Gastrocnemius medialis (tissue), 4 donors: ENCODE results near the gene EXOG. TPM values are rescaled to one million over a fixed set of nuclear protein-coding genes. Genes with fewer than 3 reads are reported as not detected.

Source experiments
- ATAC-seq, 2 donors: fragments of 150-250 bp; one replicate each; pipeline ENCODE4 v1.9.1; 2016
- DNase-seq, 2 donors: peaks; one replicate each; pipeline ENCODE4 v3.0.0-alpha.2; 2019
- H3K27ac ChIP-seq, 4 donors: fragments of 200-600 bp; sonication (generic); 1 replicate in 1 of 4; 2 replicates in 3 of 4; pipeline ENCODE4 v1.5.1; 2016 to 2018; ENCODE audit warnings: mild to moderate bottlenecking in 2 of 4, moderate library complexity in 1 of 4
- H3K27me3 ChIP-seq, 3 donors: fragments of 200-600 bp; sonication (generic) in 2 of 3; 1 replicate in 1 of 3; 2 replicates in 2 of 3; pipeline versions ENCODE4 v1.5.1 to v1.6.0; 2016 to 2019; ENCODE audit warnings: mild to moderate bottlenecking in 1 of 3, moderate library complexity in 1 of 3
- H3K36me3 ChIP-seq, 2 donors: fragments of 200-600 bp; sonication (generic) in 1 of 2; one replicate each; pipeline ENCODE4 v1.5.1; 2017 to 2018
- H3K4me1 ChIP-seq, 2 donors: fragments of 200-600 bp; sonication (generic) in 1 of 2; one replicate each; pipeline ENCODE4 v1.5.1; 2016 to 2017; ENCODE audit warnings: mild to moderate bottlenecking in 2 of 2
- H3K4me3 ChIP-seq, 4 donors: fragments of 200-600 bp; sonication (generic) in 3 of 4; 1 replicate in 1 of 4; 2 replicates in 3 of 4; pipeline ENCODE4 v1.5.1; 2016 to 2019; ENCODE audit warnings: mild to moderate bottlenecking in 2 of 4
- H3K9me3 ChIP-seq, 3 donors: fragments of 200-600 bp; sonication (generic) in 2 of 3; 1 replicate in 1 of 3; 2 replicates in 2 of 3; pipeline ENCODE4 v1.5.1; 2016 to 2019
- CTCF ChIP-seq, 5 experiments: fragments of 450-650 bp in 3 of 5; fragments of 200-600 bp in 2 of 5; sonication (generic) in 2 of 5; IDR thresholded peaks in 4 of 5; conservative IDR thresholded peaks in 1 of 5; 1 replicate in 4 of 5; 2 replicates in 1 of 5; pipeline ENCODE4 v1.5.1; 2016 to 2019; ENCODE audit warnings: antibody characterized with exemption in 5 of 5, mild to moderate bottlenecking in 3 of 5, moderate library complexity in 3 of 5
- POLR2A ChIP-seq, 2 donors: fragments of 450-650 bp; IDR thresholded peaks; one replicate each; pipeline ENCODE4 v1.6.1; 2017; ENCODE audit warnings: antibody characterized with exemption in 2 of 2, mild to moderate bottlenecking in 2 of 2, moderate library complexity in 2 of 2
- in situ Hi-C, 4 donors: fragments of 200-750 bp; cut with MboI; loops; one replicate each; pipeline versions ENCODE4 v1.15.0 to v1.8.0; 2017; ENCODE audit warnings: low sequenced_read_pairs in 4 of 4
- intact Hi-C: fragments of 100-400 bp; cut with DNase I; formaldehyde crosslinking; loops from one replicate; pipeline ENCODE4 v1.15.1; 2023; ENCODE audit warnings: low total_unique reads
- total RNA-seq, 4 donors: library from RNA; depleted of rRNA; stranded (reverse); fragments of >200 nt; gene quantifications; one replicate each; pipeline versions ENCODE4 v1.1.0 to v1.2.3, GENCODE V29; 2016

Gene EXOG
- 1 to 10 TPM; 1.6 to 6.5 (median 2.2) TPM for total RNA-seq

GRCh38 chr3:38496131-38496910, at the start of gene EXOG:
Gene EXOG, plus strand, starts transcription at chr3:38496340. Its CDS starts 28 bp downstream, at chr3:38496368.
- DNase-seq: peak; percentile 88 to 89
- in situ Hi-C loops (loop anchor here in 3 of 4 donors (25.0 kb wide), 1 partner anchor 359 kb away; the partner anchor contains the start of genes ACAA1 (in 3 of the 3) and MYD88 (in 3 of the 3)), intact Hi-C loops (loop anchor here (1.0 to 2.0 kb wide), 2 partner anchors 42 to 155 kb away; no protein-coding TSS in a partner anchor)
- Histone ChIP-seq H3K9me3 (no peaks in the 10 kb centered on the region), H3K27me3 (no peaks in the 10 kb centered on the region), H3K4me3 (peak within 1 kb of the TSS; percentile 62 to 87 (median 81)), H3K36me3 (peaks cover 0 to 22% of the 10 kb centered on the region in 2 donors), H3K27ac (peak within 1 kb of the TSS; percentile 57 to 81 (median 72)), H3K4me1 (peaks cover 23 to 35% of the 10 kb centered on the region in 2 donors)
- no peak for TF ChIP-seq POLR2A (IDR thresholded peaks at IDR 0.05)
- peak; percentile 31 to 95 (median 71) for TF ChIP-seq CTCF (IDR thresholded peaks at IDR 0.05 in 4 of 5, conservative IDR thresholded peaks at IDR 0.05 in 1 of 5)
- ATAC-seq: peak; percentile 87 to 94

GRCh38 chr3:38446812-38447211, 49.3 kb upstream of the EXOG start:
- Histone ChIP-seq H3K27ac (peak overlapping the region in 1 of 4 donors; percentile 47), H3K9me3 (no peaks in the 10 kb centered on the region), H3K4me1 (peaks cover 5 to 7% of the 10 kb centered on the region in 2 donors), H3K36me3 (no peaks in the 10 kb centered on the region), H3K4me3 (no peak overlapping the region), H3K27me3 (no peaks in the 10 kb centered on the region)
- ATAC-seq (no peak), DNase-seq (no peak)
- in situ Hi-C loops: no loop called here
- TF ChIP-seq CTCF (IDR thresholded peaks at IDR 0.05 in 4 of 5, conservative IDR thresholded peaks at IDR 0.05 in 1 of 5) (no peak), POLR2A (IDR thresholded peaks at IDR 0.05) (no peak)
- intact Hi-C loops: no loop called here

GRCh38 chr3:38450853-38451252, 45.3 kb upstream of the EXOG start:
- DNase-seq (no peak), ATAC-seq (no peak)
- Histone ChIP-seq H3K4me1 (peaks cover 9 to 14% of the 10 kb centered on the region in 2 donors), H3K27ac (no peak overlapping the region), H3K4me3 (no peak overlapping the region), H3K27me3 (no peaks in the 10 kb centered on the region), H3K36me3 (no peaks in the 10 kb centered on the region), H3K9me3 (no peaks in the 10 kb centered on the region)
- in situ Hi-C loops: no loop called here
- TF ChIP-seq POLR2A (IDR thresholded peaks at IDR 0.05) (no peak), CTCF (IDR thresholded peaks at IDR 0.05 in 4 of 5, conservative IDR thresholded peaks at IDR 0.05 in 1 of 5) (no peak)
- intact Hi-C loops: loop anchor here (5.0 to 10.0 kb wide), 2 partner anchors 284 to 316 kb away; partner anchors contain the start of genes ACAA1, MYD88 and OXSR1

GRCh38 chr3:38453075-38453912, 42.8 kb upstream of the EXOG start, which contains the start of gene ACVR2B:
Gene ACVR2B, plus strand, starts transcription at chr3:38453890. Its CDS starts 433 bp downstream, at chr3:38454323.
- peak within 1 kb of the TSS; percentile 96 to 98 (median 97) for H3K27ac ChIP-seq
- H3K4me1 ChIP-seq: peaks cover 23 to 29% of the 10 kb centered on the region in 2 donors
- H3K4me3 ChIP-seq: peak within 1 kb of the TSS; percentile 73 to 92 (median 79)
- H3K9me3 ChIP-seq: no peaks in the 10 kb centered on the region
- intact Hi-C loops: loop anchor here (2.0 to 10.0 kb wide), 3 partner anchors 26 to 318 kb away; partner anchors contain the start of genes ACAA1, MYD88 and OXSR1
- DNase-seq (peak; percentile 85 to 86), ATAC-seq (peak; percentile 43)
- H3K36me3 ChIP-seq: no peaks in the 10 kb centered on the region
- TF ChIP-seq POLR2A (IDR thresholded peaks at IDR 0.05) (peak in 1 of 2 donors; percentile 69), CTCF (IDR thresholded peaks at IDR 0.05 in 4 of 5, conservative IDR thresholded peaks at IDR 0.05 in 1 of 5) (peak in 1 of 5 experiments; percentile 14)
- H3K27me3 ChIP-seq: no peaks in the 10 kb centered on the region
- in situ Hi-C loops: no loop called here
